ENCODE data around the gene PLPP2.
"Not testable (repeated sequence)": the region's sequence is repeated elsewhere in the genome, so short reads cannot be mapped to it uniquely, and the experiment has no call there.

The PLPP2 gene

DNA sequence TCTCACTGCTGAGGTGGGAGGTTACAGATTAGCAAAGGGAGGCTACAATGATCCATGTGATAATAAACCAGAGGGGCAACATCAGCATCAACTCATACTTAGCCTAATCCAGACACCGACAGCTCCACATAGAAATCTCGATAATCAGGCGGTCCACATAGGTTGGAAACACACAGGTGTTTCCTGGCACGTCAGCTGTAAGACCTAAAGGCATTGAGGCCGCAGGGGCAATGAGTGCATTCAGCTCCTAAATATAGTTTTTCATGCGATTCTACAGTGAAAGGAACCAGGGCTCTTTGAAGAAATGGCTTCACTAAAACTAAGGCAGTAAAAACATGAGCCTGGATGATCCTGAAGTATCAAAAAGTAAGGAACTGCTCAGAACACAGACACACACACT, 19.3 kb downstream of the PLPP2 start:
- no peak for DNase-seq (ENCODE audit: low spot score)

GRCh38 chr19:270766-271318, 20.4 kb downstream of the PLPP2 start:
- not testable (repeated sequence) for DNase-seq (ENCODE audit: low spot score)

- no peak for DNase-seq (ENCODE audit: low spot score)
Measured at GRCh38 chr19:269241-269640, 22.0 kb downstream of the PLPP2 start.

DNA sequence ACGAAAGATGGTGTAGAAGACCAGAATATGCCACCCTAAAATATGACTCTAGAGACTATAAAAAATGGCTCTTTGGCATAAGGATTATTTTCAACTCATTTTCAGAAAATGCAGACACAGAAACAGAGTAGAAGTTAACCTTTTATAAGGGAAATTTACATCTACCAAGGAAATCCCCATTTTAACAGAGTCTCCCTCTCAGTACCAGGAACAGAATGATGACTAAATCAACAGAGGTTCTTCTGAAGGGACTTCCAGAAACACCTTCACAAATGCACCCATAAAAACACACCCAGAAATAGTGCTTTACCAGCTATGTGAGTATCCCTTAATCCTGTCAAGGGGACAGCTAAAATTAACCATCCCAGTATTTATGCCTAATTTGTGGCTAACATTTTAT, 29.1 kb downstream of the PLPP2 start:
- no peak for DNase-seq (ENCODE audit: low spot score)

DNA sequence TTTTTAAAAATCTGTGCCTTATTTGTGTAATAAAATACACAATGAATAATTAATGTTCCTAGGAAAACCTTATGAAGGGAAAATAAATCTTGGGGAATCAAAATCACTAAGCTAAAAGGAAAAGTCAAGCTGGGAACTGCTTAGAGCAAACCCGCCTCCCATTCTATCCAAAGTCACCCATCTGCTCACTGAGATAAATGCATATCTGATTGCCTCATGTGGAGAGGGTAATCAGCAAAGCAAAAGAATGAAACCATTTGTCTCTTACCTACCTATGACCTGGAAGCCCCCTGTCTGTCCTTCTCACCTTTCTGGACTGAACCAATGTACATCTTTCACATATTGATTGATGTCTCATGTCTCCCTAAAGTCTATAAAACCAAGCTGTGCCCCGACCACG, 34.4 kb downstream of the PLPP2 start:
- DNase-seq (ENCODE audit: low spot score): not testable (repeated sequence)

GRCh38 chr19:252421-253186, 38.6 kb downstream of the PLPP2 start:
- not testable (repeated sequence) for DNase-seq (ENCODE audit: low spot score)

- DNase-seq (ENCODE audit: low spot score): no peak
Measured at GRCh38 chr19:246551-246950, 44.7 kb downstream of the PLPP2 start.

DNA sequence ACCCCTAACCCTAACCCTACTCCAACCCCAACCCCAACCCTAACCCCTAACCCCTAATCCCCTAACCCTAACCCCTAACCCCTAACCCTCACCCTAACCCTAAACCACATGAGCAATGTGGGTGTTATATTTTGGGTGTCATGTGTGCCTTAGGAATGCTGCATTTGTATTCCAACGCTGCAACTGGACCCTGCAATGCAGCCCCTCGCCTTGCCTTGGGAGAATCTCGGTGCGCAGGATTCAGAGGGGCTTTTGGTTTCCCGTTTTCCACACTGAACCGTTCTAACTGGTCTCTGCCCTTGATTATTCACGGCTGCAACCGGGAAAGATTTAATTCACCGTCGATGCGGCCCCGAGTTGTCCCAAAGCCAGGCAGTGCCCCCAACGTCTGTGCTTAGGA, 45.3 kb downstream of the PLPP2 start:
- not testable (repeated sequence) for DNase-seq (ENCODE audit: low spot score)

- no peak for DNase-seq (ENCODE audit: low spot score)
Measured at GRCh38 chr19:245457-245856, 45.7 kb downstream of the PLPP2 start.

All from hepatic stellate cell (primary cell).